A204.1 (cell line): ENCODE measurements around the gene CACNG6.
A peak's percentile ranks its signal among the peaks of the same experiment; 100 is the strongest.

Source experiments
- FAIRE-seq: peaks from 2 replicates; lab custom pipeline; 2012; peaks lifted over from hg19 to GRCh38; lab: Jason Lieb, UNC

The CACNG6 gene

GRCh38 chr19:53969366-53969765 lies 22.1 kb upstream of the CACNG6 start:
- FAIRE-seq = no peak

- FAIRE-seq = no peak
Measured at GRCh38 chr19:53971673-53972072, 19.8 kb upstream of the CACNG6 start.

GRCh38 chr19:53977429-53977990 lies 13.9 kb upstream of the CACNG6 start:
- FAIRE-seq = peak; percentile 68

GRCh38 chr19:53977991-53978731 lies 13.3 kb upstream of the CACNG6 start:
- FAIRE-seq = no peak

- no peak for FAIRE-seq
Measured at GRCh38 chr19:53978975-53979801, 12.2 kb upstream of the CACNG6 start.

- no peak for FAIRE-seq
Measured at GRCh38 chr19:53980539-53981375, 10.7 kb upstream of the CACNG6 start.

GRCh38 chr19:53981376-53981951 lies 10.0 kb upstream of the CACNG6 start:
- FAIRE-seq = no peak

GRCh38 chr19:53982001-53982451 lies 9.4 kb upstream of the CACNG6 start:
- no peak for FAIRE-seq

GRCh38 chr19:53982611-53983010 lies 8.8 kb upstream of the CACNG6 start:
- FAIRE-seq = no peak

- no peak for FAIRE-seq
Measured at GRCh38 chr19:53983457-53984289, 7.8 kb upstream of the CACNG6 start.

GRCh38 chr19:53985863-53986262 lies 5.6 kb upstream of the CACNG6 start:
- no peak for FAIRE-seq

- no peak for FAIRE-seq
Measured at GRCh38 chr19:53988981-53989380, 2.5 kb upstream of the CACNG6 start.

- no peak for FAIRE-seq
Measured at GRCh38 chr19:53989600-53990533, 1.6 kb upstream of the CACNG6 start.

GRCh38 chr19:53992211-53992610 lies 774 bp downstream of the CACNG6 start:
- FAIRE-seq = no peak

GRCh38 chr19:53992815-53993214 lies 1.4 kb downstream of the CACNG6 start:
- no peak for FAIRE-seq

GRCh38 chr19:53993448-53993847 lies 2.0 kb downstream of the CACNG6 start:
- no peak for FAIRE-seq

GRCh38 chr19:53994811-53995210 lies 3.4 kb downstream of the CACNG6 start:
- no peak for FAIRE-seq

- FAIRE-seq = no peak
Measured at GRCh38 chr19:53998223-53998622, 6.8 kb downstream of the CACNG6 start.

GRCh38 chr19:53999694-54000093 lies 8.3 kb downstream of the CACNG6 start:
- FAIRE-seq = no peak

GRCh38 chr19:54001496-54001895 lies 10.1 kb downstream of the CACNG6 start:
- FAIRE-seq = no peak
